ENCODE data around the gene RUNX1. TPM values are rescaled to one million over a fixed set of nuclear protein-coding genes. Genes with fewer than 3 reads are reported as not detected.

The RUNX1 gene
- total and polyA plus RNA-seq, 2 of the 13 experiments (the other 11 are each of a cell fraction or from before 2014, with no cell fraction given) = 5.4 to 6.4 TPM

DNA sequence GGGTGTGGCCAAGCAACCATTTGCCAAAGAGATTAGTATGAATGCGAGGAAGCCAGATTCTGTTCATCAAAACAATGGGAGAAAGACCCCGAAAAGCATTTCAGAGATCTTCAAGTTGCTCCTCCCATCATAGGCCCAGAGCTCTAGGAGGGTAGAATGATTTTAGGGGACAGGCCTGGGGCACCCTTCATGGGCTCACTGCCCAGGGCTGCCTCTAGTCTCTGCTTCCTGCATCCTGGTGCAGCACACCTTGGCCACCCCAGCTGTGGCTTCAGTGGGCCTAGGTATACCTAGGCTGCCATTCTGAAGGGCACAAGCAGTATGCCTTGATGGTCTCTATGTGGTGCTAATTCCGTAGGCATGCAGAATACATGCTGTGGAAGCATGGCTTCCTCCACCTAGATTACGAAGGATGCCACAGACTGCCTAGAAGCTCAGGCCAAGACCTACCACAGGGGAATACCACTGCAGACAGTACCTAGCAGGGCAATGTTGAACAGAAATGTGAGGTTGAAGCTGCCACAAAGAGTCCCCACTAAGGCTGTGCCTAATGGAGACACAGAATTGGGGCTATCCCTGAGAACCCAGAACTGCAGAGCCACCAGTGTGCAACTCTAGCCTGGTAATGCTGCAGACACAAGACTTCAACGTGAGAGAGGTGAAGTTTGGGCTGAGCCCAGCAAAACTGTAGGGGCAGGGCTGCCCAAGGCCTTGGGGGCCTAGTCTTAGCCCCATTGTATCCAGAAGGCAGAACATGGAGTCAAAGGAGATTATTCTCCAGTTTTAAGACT, 221.5 kb downstream of the RUNX1 start (continued):
- TF ChIP-seq ZNF619 (CRISPR knock-in tag; IDR thresholded peaks at IDR 0.05) (no peak), ZSCAN12 (CRISPR knock-in tag; IDR thresholded peaks at IDR 0.05) (no peak)
- TF ChIP-seq, protein P1, sequence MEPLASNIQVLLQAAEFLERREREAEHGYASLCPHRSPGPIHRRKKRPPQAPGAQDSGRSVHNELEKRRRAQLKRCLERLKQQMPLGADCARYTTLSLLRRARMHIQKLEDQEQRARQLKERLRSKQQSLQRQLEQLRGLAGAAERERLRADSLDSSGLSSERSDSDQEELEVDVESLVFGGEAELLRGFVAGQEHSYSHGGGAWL (CRISPR knock-in tag; IDR thresholded peaks at IDR 0.05) = no peak

DNA sequence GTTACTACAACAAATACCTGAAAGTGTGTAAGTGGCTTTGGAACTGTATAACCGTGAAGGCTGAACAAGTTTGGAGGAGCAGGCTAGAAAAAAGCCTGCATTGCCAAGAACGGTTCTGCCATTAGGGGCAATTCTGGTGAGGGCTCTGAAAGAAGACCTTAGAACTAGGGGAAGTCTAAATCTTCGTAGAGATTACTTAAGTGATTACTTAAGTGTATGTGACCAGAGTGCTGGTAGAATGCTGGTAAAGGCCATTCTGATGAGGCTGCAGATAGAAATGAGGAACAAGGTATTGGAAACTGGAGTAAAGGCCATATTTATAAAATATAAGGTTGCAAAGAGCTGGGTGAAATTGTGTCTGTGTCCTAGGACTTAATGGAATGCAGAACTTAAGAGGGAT, 222.3 kb downstream of the RUNX1 start:
- WGBS (ENCODE audit: low lambda C conversion rate) = 94% methylated on average over 3 of the region's 3 CpGs
- DNase-seq (ENCODE audit: low spot score) (no peak), ATAC-seq (no peak), FAIRE-seq (no peak)
- H3K4me2 ChIP-seq (ENCODE audit: low read depth, low read length) = no peak overlapping the region
- no peak overlapping the region for H3K27ac ChIP-seq (ENCODE audit: extremely low read length, insufficient read depth, low read length)
- H3K9ac ChIP-seq (ENCODE audit: insufficient read depth, low read depth, low read length) = no peak overlapping the region
- H4K20me1 ChIP-seq (ENCODE audit: insufficient read depth, low read length) = no peaks in the 10 kb centered on the region
- ChIA-PET CTCF (ENCODE audit: low intra/inter-chr PET ratio, low total read pairs) (no interaction called here), POLR2A (no interaction called here)
- no peaks in the 10 kb centered on the region for H3K79me2 ChIP-seq (ENCODE audit: insufficient read depth, low read length)
- intact Hi-C loops (cut with micrococcal nuclease; ENCODE audit: unreplicated experiment) = no loop called here
- H3K4me3 ChIP-seq (replicated peaks in 1 of 3; ENCODE audit: insufficient read depth in 1 of 3, low read depth in 2 of 3, low read length in 3 of 3) = no peak overlapping the region
- no peaks in the 10 kb centered on the region for H3K27me3 ChIP-seq (ENCODE audit: control insufficient read depth in 1 of 2, insufficient read depth in 2 of 2, low read length in 2 of 2)
- peaks cover 11% of the 10 kb centered on the region for H3K4me1 ChIP-seq (ENCODE audit: insufficient read depth, low read length)
- BruUV-seq (replicated peaks) = no TSS peak
- in situ Hi-C loops (cut with HindIII; ENCODE audit: extremely low pct_ligation_motif_present, low pct_unique_long_range_greater_than_20kb) = no loop called here
- H3K9me3 ChIP-seq (ENCODE audit: low read length) = no peaks in the 10 kb centered on the region
- H3K36me3 ChIP-seq (replicated peaks in 1 of 2; ENCODE audit: control insufficient read depth in 1 of 2, insufficient read depth in 2 of 2, low read length in 2 of 2) = peaks cover 13 to 54% of the 10 kb centered on the region in 2 experiments
- H2AFZ ChIP-seq (ENCODE audit: low read length) = no peak overlapping the region
- TF ChIP-seq RXRA (CRISPR knock-in tag; IDR thresholded peaks at IDR 0.05) (no peak), ZNF577 (CRISPR knock-in tag; IDR thresholded peaks at IDR 0.05; ENCODE audit: borderline replicate concordance, low read depth) (no peak), HES4 (CRISPR knock-in tag; IDR thresholded peaks at IDR 0.05; ENCODE audit: borderline replicate concordance) (no peak), ZSCAN12 (CRISPR knock-in tag; IDR thresholded peaks at IDR 0.05) (no peak), CC2D1A (CRISPR knock-in tag; IDR thresholded peaks at IDR 0.05) (no peak), ZNF772 (CRISPR knock-in tag; IDR thresholded peaks at IDR 0.05) (no peak), CCDC6 (CRISPR knock-in tag; IDR thresholded peaks at IDR 0.05) (no peak), CHD4 (IDR thresholded peaks at IDR 0.05; ENCODE audit: borderline replicate concordance, low read length) (no peak), MIER2 (CRISPR knock-in tag; IDR thresholded peaks at IDR 0.05) (no peak), MAFF (IDR thresholded peaks at IDR 0.05; ENCODE audit: low read depth, low read length) (no peak), NR2C2 (CRISPR knock-in tag; IDR thresholded peaks at IDR 0.05; ENCODE audit: borderline replicate concordance) (no peak), SCMH1 (CRISPR knock-in tag; IDR thresholded peaks at IDR 0.05; ENCODE audit: borderline replicate concordance) (no peak), ZNF782 (CRISPR knock-in tag; IDR thresholded peaks at IDR 0.05; ENCODE audit: borderline replicate concordance) (no peak)
- TF ChIP-seq, protein P2, sequence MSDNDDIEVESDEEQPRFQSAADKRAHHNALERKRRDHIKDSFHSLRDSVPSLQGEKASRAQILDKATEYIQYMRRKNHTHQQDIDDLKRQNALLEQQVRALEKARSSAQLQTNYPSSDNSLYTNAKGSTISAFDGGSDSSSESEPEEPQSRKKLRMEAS (IDR thresholded peaks at IDR 0.05) = no peak
- TF ChIP-seq, protein P3, sequence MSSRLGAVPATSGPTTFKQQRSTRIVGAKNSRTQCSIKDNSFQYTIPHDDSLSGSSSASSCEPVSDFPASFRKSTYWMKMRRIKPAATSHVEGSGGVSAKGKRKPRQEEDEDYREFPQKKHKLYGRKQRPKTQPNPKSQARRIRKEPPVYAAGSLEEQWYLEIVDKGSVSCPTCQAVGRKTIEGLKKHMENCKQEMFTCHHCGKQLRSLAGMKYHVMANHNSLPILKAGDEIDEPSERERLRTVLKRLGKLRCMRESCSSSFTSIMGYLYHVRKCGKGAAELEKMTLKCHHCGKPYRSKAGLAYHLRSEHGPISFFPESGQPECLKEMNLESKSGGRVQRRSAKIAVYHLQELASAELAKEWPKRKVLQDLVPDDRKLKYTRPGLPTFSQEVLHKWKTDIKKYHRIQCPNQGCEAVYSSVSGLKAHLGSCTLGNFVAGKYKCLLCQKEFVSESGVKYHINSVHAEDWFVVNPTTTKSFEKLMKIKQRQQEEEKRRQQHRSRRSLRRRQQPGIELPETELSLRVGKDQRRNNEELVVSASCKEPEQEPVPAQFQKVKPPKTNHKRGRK (CRISPR knock-in tag; IDR thresholded peaks at IDR 0.05) = no peak
- TF ChIP-seq, protein P4, sequence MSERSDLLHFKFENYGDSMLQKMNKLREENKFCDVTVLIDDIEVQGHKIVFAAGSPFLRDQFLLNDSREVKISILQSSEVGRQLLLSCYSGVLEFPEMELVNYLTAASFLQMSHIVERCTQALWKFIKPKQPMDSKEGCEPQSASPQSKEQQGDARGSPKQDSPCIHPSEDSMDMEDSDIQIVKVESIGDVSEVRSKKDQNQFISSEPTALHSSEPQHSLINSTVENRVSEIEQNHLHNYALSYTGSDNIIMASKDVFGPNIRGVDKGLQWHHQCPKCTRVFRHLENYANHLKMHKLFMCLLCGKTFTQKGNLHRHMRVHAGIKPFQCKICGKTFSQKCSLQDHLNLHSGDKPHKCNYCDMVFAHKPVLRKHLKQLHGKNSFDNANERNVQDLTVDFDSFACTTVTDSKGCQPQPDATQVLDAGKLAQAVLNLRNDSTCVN (CRISPR knock-in tag; IDR thresholded peaks at IDR 0.05; ENCODE audit: borderline replicate concordance) = no peak
- TF ChIP-seq, protein P5, sequence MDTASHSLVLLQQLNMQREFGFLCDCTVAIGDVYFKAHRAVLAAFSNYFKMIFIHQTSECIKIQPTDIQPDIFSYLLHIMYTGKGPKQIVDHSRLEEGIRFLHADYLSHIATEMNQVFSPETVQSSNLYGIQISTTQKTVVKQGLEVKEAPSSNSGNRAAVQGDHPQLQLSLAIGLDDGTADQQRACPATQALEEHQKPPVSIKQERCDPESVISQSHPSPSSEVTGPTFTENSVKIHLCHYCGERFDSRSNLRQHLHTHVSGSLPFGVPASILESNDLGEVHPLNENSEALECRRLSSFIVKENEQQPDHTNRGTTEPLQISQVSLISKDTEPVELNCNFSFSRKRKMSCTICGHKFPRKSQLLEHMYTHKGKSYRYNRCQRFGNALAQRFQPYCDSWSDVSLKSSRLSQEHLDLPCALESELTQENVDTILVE (CRISPR knock-in tag; IDR thresholded peaks at IDR 0.05) = no peak

All from HepG2 (cell line).